ENCODE data around the gene ADSS2.
A peak's percentile ranks its signal among the peaks of the same experiment; 100 is the strongest.

Gene ADSS2

DNA sequence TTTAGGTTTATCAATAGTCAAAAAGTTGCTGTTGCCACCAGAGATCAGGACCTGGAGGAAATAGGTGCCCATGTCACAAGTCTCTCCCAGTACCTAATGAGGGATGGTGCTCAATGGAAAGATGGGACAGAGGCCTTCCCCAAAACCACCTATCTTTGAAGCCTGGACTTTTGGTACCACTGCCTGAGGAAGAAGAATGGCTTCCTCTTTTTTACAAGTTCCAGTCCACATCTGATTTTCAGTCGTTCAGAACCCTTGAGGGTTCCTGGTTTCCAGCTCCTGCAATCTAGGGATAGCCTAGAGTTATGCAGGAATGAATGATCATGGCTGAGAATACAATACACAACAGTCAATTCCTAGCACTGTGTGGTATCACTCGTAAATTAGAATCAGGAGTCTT, 15.0 kb upstream of the ADSS2 start:
- Histone ChIP-seq H2AK5ac (ENCODE audit: low read depth, low read length) (no peak overlapping the region), H2BK12ac (ENCODE audit: low read length) (no peak overlapping the region), H3K4me1 (ENCODE audit: control insufficient read depth in 2 of 2, insufficient read depth in 1 of 2, low read depth in 1 of 2, low read length in 2 of 2) (no peaks in the 10 kb centered on the region), H3K36me3 (replicated peaks in 1 of 2; ENCODE audit: control insufficient read depth in 2 of 2, insufficient read depth in 2 of 2, low read length in 2 of 2) (no peaks in the 10 kb centered on the region), H3K4me2 (ENCODE audit: insufficient read depth, low read length, poor library complexity, severe bottlenecking) (no peak overlapping the region), H3K9me3 (replicated peaks in 1 of 2; ENCODE audit: control insufficient read depth in 2 of 2, insufficient read depth in 1 of 2, low read depth in 1 of 2, low read length in 2 of 2) (no peaks in the 10 kb centered on the region), H3K4me3 (ENCODE audit: low read length in 2 of 2) (no peak overlapping the region), H3K14ac (ENCODE audit: low read length) (no peak overlapping the region), H2AFZ (ENCODE audit: low read length) (no peak overlapping the region), H2BK120ac (ENCODE audit: low read depth, low read length) (no peak overlapping the region), H3K27me3 (ENCODE audit: control insufficient read depth in 3 of 3, insufficient read depth in 3 of 3, low read depth in 1 of 3, low read length in 3 of 3) (no peaks in the 10 kb centered on the region), H3K79me1 (ENCODE audit: low read depth, low read length) (no peaks in the 10 kb centered on the region), H3K23ac (ENCODE audit: low read depth, low read length, poor library complexity) (no peak overlapping the region), H2BK15ac (ENCODE audit: low read length) (no peak overlapping the region), H3K18ac (ENCODE audit: low read length) (no peak overlapping the region), H4K8ac (ENCODE audit: low read depth, low read length) (no peak overlapping the region), H3K27ac (replicated peaks; ENCODE audit: low read length) (no peak overlapping the region), H2BK5ac (ENCODE audit: low read length) (no peak overlapping the region), H3K4ac (ENCODE audit: low read length) (no peak overlapping the region), H4K91ac (ENCODE audit: low read depth, low read length, poor library complexity) (no peak overlapping the region), H3K9ac (ENCODE audit: low read depth, low read length, poor library complexity) (no peak overlapping the region)
- WGBS, 2 donors (ENCODE audit: extremely low coverage in 2 of 2, insufficient read length in 2 of 2, insufficient replicate concordance in 1 of 2): no CpG with 5 or more reads among the region's 2 CpGs
- DNase-seq (ENCODE audit: low spot score): no peak

DNA sequence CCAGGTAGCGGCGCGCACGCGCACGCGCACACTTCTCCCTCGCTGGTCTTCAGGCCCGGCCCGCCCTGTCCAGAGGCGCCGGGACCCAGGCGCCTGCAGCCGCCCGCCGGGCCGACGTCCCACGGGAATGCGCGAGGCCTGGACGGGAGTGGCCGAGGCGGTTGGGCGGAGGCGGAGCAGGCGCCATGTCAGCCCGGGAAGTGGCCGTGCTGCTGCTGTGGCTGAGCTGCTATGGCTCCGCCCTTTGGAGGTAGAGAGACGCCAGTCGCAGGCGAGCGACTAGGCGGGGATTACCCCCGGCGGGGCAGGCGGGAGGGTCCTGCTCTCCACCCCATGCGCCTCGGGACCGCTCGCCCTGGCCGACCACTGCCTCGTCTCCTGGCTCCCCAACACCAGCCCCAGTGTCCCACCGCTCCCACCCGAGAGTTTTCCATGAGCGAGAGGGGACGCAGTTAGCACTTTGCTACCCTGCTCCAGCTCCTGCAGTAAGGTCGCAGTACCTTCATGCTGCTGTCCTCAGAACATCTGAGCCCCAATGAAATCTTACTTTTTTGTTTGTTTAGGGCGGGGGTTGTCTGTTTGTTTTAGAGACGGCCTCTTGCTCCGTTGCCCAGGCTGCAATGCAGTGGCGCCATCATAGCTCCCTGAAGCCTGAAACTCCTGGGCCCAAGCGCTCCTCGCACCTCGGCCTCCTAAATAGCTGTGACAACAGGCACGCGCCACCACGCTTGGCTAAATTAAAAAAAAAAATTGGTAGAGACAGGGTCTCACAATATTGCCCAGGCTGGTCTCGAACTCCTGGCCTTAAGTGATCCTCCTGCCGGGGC, 9.7 kb upstream of the ADSS2 start, which contains the start of gene CATSPERE:
CATSPERE (plus strand) TSS at position 29 of the 827 bp plus-strand sequence; CDS start at position 186, 157 bp downstream.
- peak within 1 kb of the TSS; percentile 71 for H3K27ac ChIP-seq (replicated peaks; ENCODE audit: low read length)
- no CpG with 5 or more reads among the region's 61 CpGs for WGBS, 2 donors (ENCODE audit: extremely low coverage in 2 of 2, insufficient read length in 2 of 2, insufficient replicate concordance in 1 of 2)

DNA sequence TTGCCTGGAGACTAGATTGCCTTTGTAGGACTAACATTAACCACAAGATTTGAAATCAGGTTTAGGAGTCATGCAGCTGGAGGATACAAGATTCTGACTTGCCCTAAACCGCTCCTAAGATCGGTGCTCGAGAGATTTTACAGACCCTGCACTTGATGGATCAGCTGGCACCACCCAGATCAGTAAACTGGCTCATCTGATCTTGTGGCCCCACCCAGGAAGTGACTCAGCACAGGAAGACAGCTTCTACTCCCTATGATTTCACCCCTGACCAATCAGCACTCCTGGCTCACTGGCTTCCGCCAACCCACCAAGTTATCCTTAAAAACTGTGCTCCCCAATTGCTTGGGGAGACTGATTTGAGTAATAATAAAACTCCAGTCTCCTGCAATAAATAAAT, 8.5 kb upstream of the ADSS2 start:
- WGBS, 2 donors (ENCODE audit: extremely low coverage in 2 of 2, insufficient read length in 2 of 2, insufficient replicate concordance in 1 of 2): no CpG with 5 or more reads among the region's 4 CpGs
- Histone ChIP-seq H3K9me3 (replicated peaks in 1 of 2; ENCODE audit: control insufficient read depth in 2 of 2, insufficient read depth in 1 of 2, low read depth in 1 of 2, low read length in 2 of 2) (peaks cover 0 to 3% of the 10 kb centered on the region in 2 donors), H3K18ac (ENCODE audit: low read length) (no peak overlapping the region)

More for the DNA sequence above, 9.7 kb upstream of the ADSS2 start, which contains the start of gene CATSPERE:
- Histone ChIP-seq H3K4me3 (ENCODE audit: low read length in 2 of 2) (peak within 1 kb of the TSS in 1 of 2 donors; percentile 84), H2BK120ac (ENCODE audit: low read depth, low read length) (peak within 1 kb of the TSS; percentile 4), H2BK5ac (ENCODE audit: low read length) (peak within 1 kb of the TSS; percentile 83), H3K27me3 (ENCODE audit: control insufficient read depth in 3 of 3, insufficient read depth in 3 of 3, low read depth in 1 of 3, low read length in 3 of 3) (no peaks in the 10 kb centered on the region), H2BK15ac (ENCODE audit: low read length) (peak within 1 kb of the TSS; percentile 19), H3K36me3 (replicated peaks in 1 of 2; ENCODE audit: control insufficient read depth in 2 of 2, insufficient read depth in 2 of 2, low read length in 2 of 2) (no peaks in the 10 kb centered on the region), H3K4me1 (ENCODE audit: control insufficient read depth in 2 of 2, insufficient read depth in 1 of 2, low read depth in 1 of 2, low read length in 2 of 2) (no peaks in the 10 kb centered on the region), H4K8ac (ENCODE audit: low read depth, low read length) (peak within 1 kb of the TSS; percentile 98), H3K9me3 (replicated peaks in 1 of 2; ENCODE audit: control insufficient read depth in 2 of 2, insufficient read depth in 1 of 2, low read depth in 1 of 2, low read length in 2 of 2) (peaks cover 0 to 3% of the 10 kb centered on the region in 2 donors), H3K14ac (ENCODE audit: low read length) (no peak within 1 kb of the TSS), H3K23ac (ENCODE audit: low read depth, low read length, poor library complexity) (peak within 1 kb of the TSS; percentile 13), H3K18ac (ENCODE audit: low read length) (peak within 1 kb of the TSS; percentile 98), H3K4ac (ENCODE audit: low read length) (no peak within 1 kb of the TSS), H2BK12ac (ENCODE audit: low read length) (no peak within 1 kb of the TSS), H2AK5ac (ENCODE audit: low read depth, low read length) (peak within 1 kb of the TSS; percentile 32), H3K4me2 (ENCODE audit: insufficient read depth, low read length, poor library complexity, severe bottlenecking) (peak within 1 kb of the TSS; percentile 53), H3K79me1 (ENCODE audit: low read depth, low read length) (no peaks in the 10 kb centered on the region), H2AFZ (ENCODE audit: low read length) (no peak within 1 kb of the TSS), H3K9ac (ENCODE audit: low read depth, low read length, poor library complexity) (peak within 1 kb of the TSS; percentile 89), H4K91ac (ENCODE audit: low read depth, low read length, poor library complexity) (peak within 1 kb of the TSS; percentile 65)
- peak; percentile 54 for DNase-seq (ENCODE audit: low spot score)

DNA sequence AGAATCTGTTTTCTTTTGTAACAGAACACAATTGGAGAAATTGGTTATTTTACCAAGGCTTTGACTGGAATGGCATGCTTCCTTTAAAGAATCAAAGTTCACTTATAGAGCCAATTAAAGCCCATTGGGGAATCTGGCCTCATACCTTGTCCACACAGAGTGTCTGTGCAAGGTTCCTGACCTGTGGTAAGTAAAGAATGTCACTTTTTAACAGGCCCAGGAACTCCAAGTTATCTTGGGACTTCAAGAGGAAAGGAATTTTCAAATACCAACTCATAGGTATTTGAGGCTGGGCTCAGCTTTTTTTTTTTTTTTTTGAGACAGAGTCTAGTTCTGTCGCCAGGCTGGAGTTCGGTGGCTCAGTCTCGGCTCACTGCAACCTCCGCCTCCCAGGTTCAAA, 7.1 kb upstream of the ADSS2 start:
- no peaks in the 10 kb centered on the region for H3K36me3 ChIP-seq (replicated peaks in 1 of 2; ENCODE audit: control insufficient read depth in 2 of 2, insufficient read depth in 2 of 2, low read length in 2 of 2)
- H3K9ac ChIP-seq (ENCODE audit: low read depth, low read length, poor library complexity): no peak overlapping the region
- H3K14ac ChIP-seq (ENCODE audit: low read length): no peak overlapping the region
- no peaks in the 10 kb centered on the region for H3K27me3 ChIP-seq (ENCODE audit: control insufficient read depth in 3 of 3, insufficient read depth in 3 of 3, low read depth in 1 of 3, low read length in 3 of 3)
- no peak overlapping the region for H2BK120ac ChIP-seq (ENCODE audit: low read depth, low read length)
- H3K4me2 ChIP-seq (ENCODE audit: insufficient read depth, low read length, poor library complexity, severe bottlenecking): no peak overlapping the region
- no peak overlapping the region for H3K4ac ChIP-seq (ENCODE audit: low read length)
- no peak overlapping the region for H4K91ac ChIP-seq (ENCODE audit: low read depth, low read length, poor library complexity)
- H3K27ac ChIP-seq (replicated peaks; ENCODE audit: low read length): no peak overlapping the region
- H3K23ac ChIP-seq (ENCODE audit: low read depth, low read length, poor library complexity): no peak overlapping the region
- no peak overlapping the region for H2AK5ac ChIP-seq (ENCODE audit: low read depth, low read length)
- no CpG with 5 or more reads among the region's 4 CpGs for WGBS, 2 donors (ENCODE audit: extremely low coverage in 2 of 2, insufficient read length in 2 of 2, insufficient replicate concordance in 1 of 2)
- no peak overlapping the region for H3K4me3 ChIP-seq (ENCODE audit: low read length in 2 of 2)
- H2BK5ac ChIP-seq (ENCODE audit: low read length): no peak overlapping the region
- no peak overlapping the region for H2BK12ac ChIP-seq (ENCODE audit: low read length)
- H2BK15ac ChIP-seq (ENCODE audit: low read length): no peak overlapping the region
- H3K9me3 ChIP-seq (replicated peaks in 1 of 2; ENCODE audit: control insufficient read depth in 2 of 2, insufficient read depth in 1 of 2, low read depth in 1 of 2, low read length in 2 of 2): peaks cover 0 to 3% of the 10 kb centered on the region in 2 donors
- H4K8ac ChIP-seq (ENCODE audit: low read depth, low read length): no peak overlapping the region
- no peak overlapping the region for H3K18ac ChIP-seq (ENCODE audit: low read length)
- peaks cover 2 to 8% of the 10 kb centered on the region in 2 donors for H3K4me1 ChIP-seq (ENCODE audit: control insufficient read depth in 2 of 2, insufficient read depth in 1 of 2, low read depth in 1 of 2, low read length in 2 of 2)
- H2AFZ ChIP-seq (ENCODE audit: low read length): no peak overlapping the region
- no peaks in the 10 kb centered on the region for H3K79me1 ChIP-seq (ENCODE audit: low read depth, low read length)
- DNase-seq (ENCODE audit: low spot score): no peak

More for the DNA sequence above, 8.5 kb upstream of the ADSS2 start:
- H2AK5ac ChIP-seq (ENCODE audit: low read depth, low read length): no peak overlapping the region
- H3K23ac ChIP-seq (ENCODE audit: low read depth, low read length, poor library complexity): no peak overlapping the region
- no peaks in the 10 kb centered on the region for H3K36me3 ChIP-seq (replicated peaks in 1 of 2; ENCODE audit: control insufficient read depth in 2 of 2, insufficient read depth in 2 of 2, low read length in 2 of 2)
- H2BK120ac ChIP-seq (ENCODE audit: low read depth, low read length): no peak overlapping the region
- H2AFZ ChIP-seq (ENCODE audit: low read length): no peak overlapping the region
- no peak overlapping the region for H2BK5ac ChIP-seq (ENCODE audit: low read length)
- peaks cover 0 to 3% of the 10 kb centered on the region in 2 donors for H3K4me1 ChIP-seq (ENCODE audit: control insufficient read depth in 2 of 2, insufficient read depth in 1 of 2, low read depth in 1 of 2, low read length in 2 of 2)
- H3K79me1 ChIP-seq (ENCODE audit: low read depth, low read length): no peaks in the 10 kb centered on the region
- no peak overlapping the region for H3K14ac ChIP-seq (ENCODE audit: low read length)
- no peak overlapping the region for H2BK12ac ChIP-seq (ENCODE audit: low read length)
- H4K8ac ChIP-seq (ENCODE audit: low read depth, low read length): no peak overlapping the region
- no peaks in the 10 kb centered on the region for H3K27me3 ChIP-seq (ENCODE audit: control insufficient read depth in 3 of 3, insufficient read depth in 3 of 3, low read depth in 1 of 3, low read length in 3 of 3)
- no peak overlapping the region for H3K4ac ChIP-seq (ENCODE audit: low read length)
- no peak overlapping the region for H3K27ac ChIP-seq (replicated peaks; ENCODE audit: low read length)
- no peak overlapping the region for H3K9ac ChIP-seq (ENCODE audit: low read depth, low read length, poor library complexity)
- H4K91ac ChIP-seq (ENCODE audit: low read depth, low read length, poor library complexity): no peak overlapping the region
- H3K4me3 ChIP-seq (ENCODE audit: low read length in 2 of 2): no peak overlapping the region
- DNase-seq (ENCODE audit: low spot score): no peak
- H3K4me2 ChIP-seq (ENCODE audit: insufficient read depth, low read length, poor library complexity, severe bottlenecking): no peak overlapping the region
- no peak overlapping the region for H2BK15ac ChIP-seq (ENCODE audit: low read length)

Measured in neuronal stem cell (in vitro differentiated cells).